Measurements from ENCODE around the gene RPN1.

RPN1 gene

GRCh38 chr3:128576290-128576689 is 74.3 kb downstream of the RPN1 start:
- no peak overlapping the region for H3K4me3 ChIP-seq (ENCODE audit: low read depth, low read length)
- H3K4me1 ChIP-seq (ENCODE audit: control insufficient read depth, insufficient read depth, low read length) = no peaks in the 10 kb centered on the region
- H3K9ac ChIP-seq (ENCODE audit: low read depth, low read length) = no peak overlapping the region
- no peaks in the 10 kb centered on the region for H3K27me3 ChIP-seq (ENCODE audit: control insufficient read depth, insufficient read depth, low read length)
- no peak overlapping the region for H3K27ac ChIP-seq (ENCODE audit: low read depth, low read length)
- H3K36me3 ChIP-seq (ENCODE audit: control insufficient read depth, insufficient read depth, low read length) = no peaks in the 10 kb centered on the region
- H3K9me3 ChIP-seq (ENCODE audit: control insufficient read depth, insufficient read depth, low read length) = 0 out of 2 replicates have a peak, but pooled peaks cover 3% of the 10 kb centered on the region

- no peak overlapping the region for H3K9ac ChIP-seq (ENCODE audit: low read depth, low read length)
- no peaks in the 10 kb centered on the region for H3K36me3 ChIP-seq (ENCODE audit: control insufficient read depth, insufficient read depth, low read length)
- no peak overlapping the region for H3K27ac ChIP-seq (ENCODE audit: low read depth, low read length)
- H3K9me3 ChIP-seq (ENCODE audit: control insufficient read depth, insufficient read depth, low read length) = 0 out of 2 replicates have a peak, but pooled peaks cover 3% of the 10 kb centered on the region
- H3K4me3 ChIP-seq (ENCODE audit: low read depth, low read length) = no peak overlapping the region
- H3K4me1 ChIP-seq (ENCODE audit: control insufficient read depth, insufficient read depth, low read length) = no peaks in the 10 kb centered on the region
- no peaks in the 10 kb centered on the region for H3K27me3 ChIP-seq (ENCODE audit: control insufficient read depth, insufficient read depth, low read length)
Measured at GRCh38 chr3:128575777-128576176, 74.8 kb downstream of the RPN1 start.

DNA sequence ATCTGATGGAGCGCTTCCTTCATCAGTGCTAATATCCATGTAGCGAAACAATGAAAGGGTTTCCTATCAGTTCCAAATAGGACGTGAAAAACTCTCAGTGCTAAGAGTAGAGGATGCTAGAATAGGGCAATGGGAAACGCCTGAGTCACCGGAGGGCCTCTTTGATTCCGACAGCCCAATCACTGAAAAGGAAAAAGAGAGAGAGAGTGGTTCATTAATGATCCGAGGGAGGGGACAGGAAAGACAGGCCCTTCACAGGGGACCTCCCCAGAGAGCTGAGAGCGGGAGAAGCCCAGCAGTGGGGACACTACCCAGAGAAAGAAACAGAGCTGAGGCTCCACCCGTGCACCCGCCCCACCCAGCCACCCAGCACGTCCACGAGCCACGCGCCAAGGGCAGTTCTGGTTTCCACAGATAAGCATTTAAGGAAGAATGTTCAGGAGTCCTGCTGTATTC is 76.9 kb downstream of the RPN1 start:
- Histone ChIP-seq H3K9ac (ENCODE audit: low read depth, low read length) (no peak overlapping the region), H3K9me3 (ENCODE audit: control insufficient read depth, insufficient read depth, low read length) (no peaks in the 10 kb centered on the region), H3K27ac (ENCODE audit: low read depth, low read length) (no peak overlapping the region), H3K27me3 (ENCODE audit: control insufficient read depth, insufficient read depth, low read length) (no peaks in the 10 kb centered on the region), H3K4me1 (ENCODE audit: control insufficient read depth, insufficient read depth, low read length) (peaks cover 6% of the 10 kb centered on the region), H3K36me3 (ENCODE audit: control insufficient read depth, insufficient read depth, low read length) (no peaks in the 10 kb centered on the region), H3K4me3 (ENCODE audit: low read depth, low read length) (no peak overlapping the region)

- Histone ChIP-seq H3K9me3 (ENCODE audit: control insufficient read depth, insufficient read depth, low read length) (no peaks in the 10 kb centered on the region), H3K36me3 (ENCODE audit: control insufficient read depth, insufficient read depth, low read length) (no peaks in the 10 kb centered on the region), H3K4me1 (ENCODE audit: control insufficient read depth, insufficient read depth, low read length) (peaks cover 12% of the 10 kb centered on the region), H3K27me3 (ENCODE audit: control insufficient read depth, insufficient read depth, low read length) (no peaks in the 10 kb centered on the region), H3K27ac (ENCODE audit: low read depth, low read length) (no peak overlapping the region), H3K4me3 (ENCODE audit: low read depth, low read length) (no peak overlapping the region), H3K9ac (ENCODE audit: low read depth, low read length) (no peak overlapping the region)
Measured at GRCh38 chr3:128573160-128573559, 77.5 kb downstream of the RPN1 start.

DNA sequence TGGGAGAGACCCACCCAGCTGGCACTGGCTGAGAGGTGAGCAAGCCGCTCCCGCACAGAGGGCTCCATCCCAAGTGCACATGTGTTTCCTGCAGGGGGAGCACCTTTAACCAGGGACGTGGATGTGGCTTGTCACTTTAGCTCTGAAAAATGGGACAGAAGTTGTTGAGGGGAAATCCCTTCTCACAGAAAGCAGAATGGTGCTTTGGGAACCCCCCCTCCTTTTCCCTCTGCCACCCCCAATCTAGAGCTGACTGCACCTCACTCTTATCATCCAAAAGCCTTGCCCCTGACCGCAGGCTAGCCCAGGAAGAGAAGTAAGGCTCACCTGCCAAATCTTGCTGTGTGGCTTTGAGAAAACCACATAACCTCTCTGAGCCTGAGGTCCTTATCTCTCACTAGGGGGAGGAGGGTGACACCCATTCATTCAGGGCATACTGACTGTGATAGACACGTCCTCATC is 77.9 kb downstream of the RPN1 start:
- no peak overlapping the region for H3K27ac ChIP-seq (ENCODE audit: low read depth, low read length)
- no peaks in the 10 kb centered on the region for H3K9me3 ChIP-seq (ENCODE audit: control insufficient read depth, insufficient read depth, low read length)
- H3K36me3 ChIP-seq (ENCODE audit: control insufficient read depth, insufficient read depth, low read length) = no peaks in the 10 kb centered on the region
- H3K4me3 ChIP-seq (ENCODE audit: low read depth, low read length) = no peak overlapping the region
- H3K9ac ChIP-seq (ENCODE audit: low read depth, low read length) = no peak overlapping the region
- no peaks in the 10 kb centered on the region for H3K27me3 ChIP-seq (ENCODE audit: control insufficient read depth, insufficient read depth, low read length)
- peaks cover 16% of the 10 kb centered on the region for H3K4me1 ChIP-seq (ENCODE audit: control insufficient read depth, insufficient read depth, low read length)

GRCh38 chr3:128572013-128572412 is 78.6 kb downstream of the RPN1 start:
- no peaks in the 10 kb centered on the region for H3K36me3 ChIP-seq (ENCODE audit: control insufficient read depth, insufficient read depth, low read length)
- no peaks in the 10 kb centered on the region for H3K9me3 ChIP-seq (ENCODE audit: control insufficient read depth, insufficient read depth, low read length)
- peaks cover 16% of the 10 kb centered on the region for H3K4me1 ChIP-seq (ENCODE audit: control insufficient read depth, insufficient read depth, low read length)
- no peak overlapping the region for H3K4me3 ChIP-seq (ENCODE audit: low read depth, low read length)
- no peak overlapping the region for H3K9ac ChIP-seq (ENCODE audit: low read depth, low read length)
- H3K27ac ChIP-seq (ENCODE audit: low read depth, low read length) = no peak overlapping the region
- no peaks in the 10 kb centered on the region for H3K27me3 ChIP-seq (ENCODE audit: control insufficient read depth, insufficient read depth, low read length)
